Naive thymus-derived CD8-positive, alpha-beta T cell (primary cell): ENCODE results near the gene ISCA2. TPM values are rescaled to one million over a fixed set of nuclear protein-coding genes. Genes with fewer than 3 reads are reported as not detected.
"Not testable (repeated sequence)": the region's sequence is repeated elsewhere in the genome, so short reads cannot be mapped to it uniquely, and the experiment has no call there.

Source experiments
- ATAC-seq, 2 donors: fragments of 150-1000 bp; cut with Tn5 transposase in 1 of 2; sonication (Bioruptor Pico), chemical (Tn5 transposase) in 1 of 2; 1 replicate in 1 of 2; 2 replicates in 1 of 2; pipeline ENCODE4 v1.10.0; 2021; ENCODE audit warnings: mild to moderate bottlenecking in 2 of 2, moderate library complexity in 2 of 2
- POLR2A ChIA-PET: fragments of 350-600 bp; sonication (Branson Sonifier 250); formaldehyde crosslinking; loops from one replicate; lab custom pipeline; 2021; ENCODE audit warnings: antibody characterized with exemption; lab: Charles Lee
- DNase-seq, 10 donors: peaks; one replicate each; pipeline versions ENCODE4 v3.0.0 to v3.0.0-alpha.2; 2020 to 2022
- H3K27ac Mint-ChIP-seq, 10 donors: one replicate each; pipeline ENCODE4 v1.8.0; 2020 to 2022; ENCODE audit warnings: mild to moderate bottlenecking in 10 of 10, mixed read lengths in 10 of 10, moderate library complexity in 4 of 10, inconsistent platforms in 1 of 10
- H3K27me3 Mint-ChIP-seq, 5 donors: one replicate each; pipeline ENCODE4 v1.8.0; 2021 to 2022; ENCODE audit warnings: mixed read lengths in 5 of 5
- H3K36me3 Mint-ChIP-seq, 3 donors: one replicate each; pipeline ENCODE4 v1.8.0; 2020 to 2022; ENCODE audit warnings: mixed read lengths in 3 of 3, mild to moderate bottlenecking in 2 of 3, inconsistent platforms in 1 of 3
- H3K4me1 Mint-ChIP-seq, 4 donors: one replicate each; pipeline ENCODE4 v1.8.0; 2021 to 2022; ENCODE audit warnings: mixed read lengths in 4 of 4
- H3K4me3 Mint-ChIP-seq, 10 donors: one replicate each; pipeline ENCODE4 v1.8.0; 2020 to 2022; ENCODE audit warnings: mild to moderate bottlenecking in 10 of 10, mixed read lengths in 10 of 10, moderate library complexity in 6 of 10, inconsistent platforms in 1 of 10
- H3K9me3 Mint-ChIP-seq, 9 donors: one replicate each; pipeline ENCODE4 v1.8.0; 2020 to 2022; ENCODE audit warnings: mixed read lengths in 9 of 9, mild to moderate bottlenecking in 3 of 9, inconsistent platforms in 1 of 9, moderate library complexity in 1 of 9
- polyA plus RNA-seq, 3 donors: library from polyadenylated mRNA; unstranded; fragments of 300-500 nt; fragmentation: Illumina TruSeq; gene quantifications; one replicate each; pipeline ENCODE4 v1.2.3, GENCODE V29; 2021
- total RNA-seq, 8 experiments: library from RNA in 2 of 8; stranded (reverse) in 2 of 8; gene quantifications; one replicate each; pipeline ENCODE4 v1.2.3 and lab custom pipeline; 2021 to 2026

Gene ISCA2
- total and polyA plus RNA-seq, 5 experiments from 2014 or later, result 33.3 to 86.2 (median 47.2) TPM

- Mint-ChIP-seq H3K4me3 (no peak overlapping the region), H3K27me3 (peaks cover 0 to 7% (median 0%) of the 10 kb centered on the region in 5 donors), H3K4me1 (peaks cover 0 to 11% (median under 1%) of the 10 kb centered on the region in 4 donors), H3K36me3 (no peaks in the 10 kb centered on the region), H3K9me3 (no peaks in the 10 kb centered on the region), H3K27ac (no peak overlapping the region)
- ATAC-seq (no peak), DNase-seq (no peak)
- POLR2A ChIA-PET, result no interaction called here
Measured at GRCh38 chr14:74524812-74525135, 31.2 kb downstream of the ISCA2 start.

- H3K27me3 Mint-ChIP-seq, result peaks cover 0 to 7% (median 0%) of the 10 kb centered on the region in 5 donors
- H3K9me3 Mint-ChIP-seq, result no peaks in the 10 kb centered on the region
- no peak overlapping the region for H3K27ac Mint-ChIP-seq
- ATAC-seq (no peak), DNase-seq (no peak)
- no peak overlapping the region for H3K4me3 Mint-ChIP-seq
- peaks cover 0 to 11% (median under 1%) of the 10 kb centered on the region in 4 donors for H3K4me1 Mint-ChIP-seq
- POLR2A ChIA-PET, result no interaction called here
- H3K36me3 Mint-ChIP-seq, result no peaks in the 10 kb centered on the region
Measured at GRCh38 chr14:74525361-74525851, 31.8 kb downstream of the ISCA2 start.

GRCh38 chr14:74526854-74527585 lies 33.5 kb downstream of the ISCA2 start:
- DNase-seq (no peak), ATAC-seq (no peak)
- H3K9me3 Mint-ChIP-seq, result no peaks in the 10 kb centered on the region
- POLR2A ChIA-PET, result no interaction called here
- H3K4me3 Mint-ChIP-seq, result no peak overlapping the region
- no peaks in the 10 kb centered on the region for H3K36me3 Mint-ChIP-seq
- H3K4me1 Mint-ChIP-seq, result peaks cover 0 to 11% (median under 1%) of the 10 kb centered on the region in 4 donors
- H3K27ac Mint-ChIP-seq, result no peak overlapping the region
- peaks cover 0 to 7% (median 0%) of the 10 kb centered on the region in 5 donors for H3K27me3 Mint-ChIP-seq

- POLR2A ChIA-PET, result no interaction called here
- Mint-ChIP-seq H3K4me1 (peaks cover 0 to 11% (median under 1%) of the 10 kb centered on the region in 4 donors), H3K27me3 (peaks cover 0 to 7% (median 0%) of the 10 kb centered on the region in 5 donors), H3K27ac (no peak overlapping the region), H3K9me3 (no peaks in the 10 kb centered on the region), H3K4me3 (no peak overlapping the region), H3K36me3 (no peaks in the 10 kb centered on the region)
- DNase-seq (no peak), ATAC-seq (no peak)
Measured at GRCh38 chr14:74527736-74528280, 34.2 kb downstream of the ISCA2 start.

- H3K27ac Mint-ChIP-seq, result no peak overlapping the region
- no peak overlapping the region for H3K4me3 Mint-ChIP-seq
- peaks cover 0 to 7% (median 0%) of the 10 kb centered on the region in 5 donors for H3K27me3 Mint-ChIP-seq
- no peaks in the 10 kb centered on the region for H3K9me3 Mint-ChIP-seq
- no peak for ATAC-seq
- H3K4me1 Mint-ChIP-seq, result peaks cover 2 to 15% (median 5%) of the 10 kb centered on the region in 4 donors
- no peaks in the 10 kb centered on the region for H3K36me3 Mint-ChIP-seq
- DNase-seq, result no peak
- POLR2A ChIA-PET, result no interaction called here
Measured at GRCh38 chr14:74528406-74528805, 34.8 kb downstream of the ISCA2 start.

- POLR2A ChIA-PET, result no interaction called here
- no peak overlapping the region for H3K4me3 Mint-ChIP-seq
- ATAC-seq (no peak), DNase-seq (no peak)
- H3K27ac Mint-ChIP-seq, result no peak overlapping the region
- no peaks in the 10 kb centered on the region for H3K9me3 Mint-ChIP-seq
- peaks cover 0 to 7% (median 0%) of the 10 kb centered on the region in 5 donors for H3K27me3 Mint-ChIP-seq
- peaks cover 5 to 19% (median 7%) of the 10 kb centered on the region in 4 donors for H3K4me1 Mint-ChIP-seq
- H3K36me3 Mint-ChIP-seq, result no peaks in the 10 kb centered on the region
Measured at GRCh38 chr14:74528886-74529285, 35.3 kb downstream of the ISCA2 start.

- Mint-ChIP-seq H3K27me3 (peaks cover 0 to 5% (median 0%) of the 10 kb centered on the region in 5 donors), H3K27ac (no peak overlapping the region), H3K4me1 (peaks cover 5 to 11% (median 7%) of the 10 kb centered on the region in 4 donors), H3K36me3 (no peaks in the 10 kb centered on the region), H3K4me3 (no peak overlapping the region), H3K9me3 (no peaks in the 10 kb centered on the region)
- ATAC-seq (no peak), DNase-seq (no peak)
- POLR2A ChIA-PET, result no interaction called here
Measured at GRCh38 chr14:74531006-74531405, 37.4 kb downstream of the ISCA2 start.

GRCh38 chr14:74531467-74531866 lies 37.9 kb downstream of the ISCA2 start:
- peaks cover 0 to under 1% (median 0%) of the 10 kb centered on the region in 5 donors for H3K27me3 Mint-ChIP-seq
- no peak for DNase-seq
- no peaks in the 10 kb centered on the region for H3K9me3 Mint-ChIP-seq
- H3K4me3 Mint-ChIP-seq, result no peak overlapping the region
- no peak for ATAC-seq
- H3K27ac Mint-ChIP-seq, result no peak overlapping the region
- POLR2A ChIA-PET, result no interaction called here
- no peaks in the 10 kb centered on the region for H3K36me3 Mint-ChIP-seq
- H3K4me1 Mint-ChIP-seq, result peaks cover 3 to 7% (median 7%) of the 10 kb centered on the region in 4 donors

GRCh38 chr14:74532246-74532645 lies 38.7 kb downstream of the ISCA2 start:
- Mint-ChIP-seq H3K4me3 (no peak overlapping the region), H3K27ac (no peak overlapping the region), H3K36me3 (no peaks in the 10 kb centered on the region), H3K4me1 (peaks cover 3 to 7% (median 7%) of the 10 kb centered on the region in 4 donors), H3K9me3 (no peaks in the 10 kb centered on the region), H3K27me3 (no peaks in the 10 kb centered on the region)
- POLR2A ChIA-PET, result no interaction called here
- no peak for ATAC-seq
- DNase-seq, result no peak

GRCh38 chr14:74533576-74533975 lies 40.0 kb downstream of the ISCA2 start:
- ATAC-seq, result no peak
- H3K27me3 Mint-ChIP-seq, result no peaks in the 10 kb centered on the region
- no peaks in the 10 kb centered on the region for H3K9me3 Mint-ChIP-seq
- no peak overlapping the region for H3K4me3 Mint-ChIP-seq
- H3K4me1 Mint-ChIP-seq, result peaks cover 3 to 7% (median 7%) of the 10 kb centered on the region in 4 donors
- H3K27ac Mint-ChIP-seq, result no peak overlapping the region
- POLR2A ChIA-PET, result no interaction called here
- H3K36me3 Mint-ChIP-seq, result no peaks in the 10 kb centered on the region
- DNase-seq, result no peak

GRCh38 chr14:74535756-74536325 lies 42.3 kb downstream of the ISCA2 start:
- no peaks in the 10 kb centered on the region for H3K27me3 Mint-ChIP-seq

GRCh38 chr14:74536336-74536735 lies 42.8 kb downstream of the ISCA2 start:
- DNase-seq, POLR2A ChIA-PET, ATAC-seq, H3K36me3 Mint-ChIP-seq, H3K27ac Mint-ChIP-seq, H3K4me3 Mint-ChIP-seq, H3K9me3 Mint-ChIP-seq, H3K27me3 Mint-ChIP-seq, H3K4me1 Mint-ChIP-seq: not testable (repeated sequence)

More at GRCh38 chr14:74535756-74536325, 42.3 kb downstream of the ISCA2 start:
- ATAC-seq, result no peak
- POLR2A ChIA-PET, result no interaction called here
- Mint-ChIP-seq H3K4me3 (no peak overlapping the region), H3K4me1 (peaks cover 7 to 8% (median 7%) of the 10 kb centered on the region in 4 donors), H3K9me3 (no peaks in the 10 kb centered on the region), H3K27ac (no peak overlapping the region), H3K36me3 (no peaks in the 10 kb centered on the region)
- no peak for DNase-seq
